Epithelial cell of esophagus (primary cell): ENCODE results near the gene ATXN7.
A peak's percentile ranks its signal among the peaks of the same experiment; 100 is the strongest.

ENCODE experiments used
- DNase-seq: peaks from one replicate; pipeline ENCODE4 v3.0.0; 2010; ENCODE audit warnings: low read depth
- H3K4me3 ChIP-seq: 2 replicates; pipeline ENCODE4 v1.5.1; 2011; ENCODE audit warnings: mild to moderate bottlenecking, low read length, control low read depth
- CTCF ChIP-seq: IDR thresholded peaks from 2 replicates; pipeline ENCODE4 v1.5.1; 2011; ENCODE audit warnings: low read depth, mild to moderate bottlenecking, low read length, control low read depth, inconsistent platforms; ENCODE audit not compliant: insufficient read depth; ENCODE audit errors: missing control alignments

ATXN7 gene

GRCh38 chr3:63911509-63911872, 47.8 kb downstream of the ATXN7 start:
- no peak for TF ChIP-seq CTCF
- DNase-seq, result no peak

GRCh38 chr3:63911873-63912767, 48.5 kb downstream of the ATXN7 start, which contains the start of gene SCAANT1:
SCAANT1 (minus strand) TSS chr3:63912383.
- no peak for TF ChIP-seq CTCF
- H3K4me3 ChIP-seq, result peak within 1 kb of the TSS; percentile 61
- DNase-seq, result peak; percentile 93

More at GRCh38 chr3:63911509-63911872, 47.8 kb downstream of the ATXN7 start:
- peak overlapping the region; percentile 61 for H3K4me3 ChIP-seq

- peak overlapping the region; percentile 54 for H3K4me3 ChIP-seq
- DNase-seq, result peak; percentile 61
These were observed 49.3 kb downstream of the ATXN7 start for GRCh38 chr3:63912768-63913588.

GRCh38 chr3:63914312-63914711, 50.6 kb downstream of the ATXN7 start:
- DNase-seq, result peak; percentile 85
- TF ChIP-seq CTCF, result peak; percentile 20
- peak overlapping the region; percentile 54 for H3K4me3 ChIP-seq

More at GRCh38 chr3:63912768-63913588, 49.3 kb downstream of the ATXN7 start:
- TF ChIP-seq CTCF, result no peak

GRCh38 chr3:63918321-63918720, 54.7 kb downstream of the ATXN7 start:
- peak; percentile 54 for DNase-seq
- no peak for TF ChIP-seq CTCF
- no peak overlapping the region for H3K4me3 ChIP-seq

GRCh38 chr3:63920001-63920400, 56.3 kb downstream of the ATXN7 start:
- no peak overlapping the region for H3K4me3 ChIP-seq
- no peak for TF ChIP-seq CTCF
- DNase-seq, result no peak
